Right atrium auricular region (tissue), 2 donors: Measurements from ENCODE around the gene TMPRSS4. TPM values are rescaled to one million over a fixed set of nuclear protein-coding genes. Genes with fewer than 3 reads are reported as not detected.

Source experiments
- DNase-seq: peaks from one replicate; pipeline ENCODE4 v3.0.0-alpha.2; 2019; ENCODE audit warnings: low spot score
- H3K27ac ChIP-seq, 2 donors: fragments of 200-600 bp; sonication (generic); 1 replicate in 1 of 2; 2 replicates in 1 of 2; pipeline ENCODE4 v1.5.1; 2016 to 2019
- H3K27me3 ChIP-seq, 2 donors: fragments of 200-600 bp; sonication (generic); one replicate each; pipeline versions ENCODE4 v1.5.1 to v1.6.0; 2017 to 2019
- H3K36me3 ChIP-seq: fragments of 200-600 bp; sonication (generic); one replicate; pipeline ENCODE4 v1.5.1; 2016
- H3K4me1 ChIP-seq, 2 donors: fragments of 200-600 bp; sonication (generic); one replicate each; pipeline versions ENCODE4 v1.5.1 to v1.6.0; 2017 to 2019
- H3K4me3 ChIP-seq, 2 donors: fragments of 200-600 bp; sonication (generic); 1 replicate in 1 of 2; 2 replicates in 1 of 2; pipeline ENCODE4 v1.5.1; 2017 to 2019; ENCODE audit warnings: mild to moderate bottlenecking in 1 of 2, moderate library complexity in 1 of 2
- H3K9me3 ChIP-seq, 2 donors: fragments of 200-600 bp; sonication (generic); one replicate each; pipeline ENCODE4 v1.5.1; 2019
- total RNA-seq, 2 donors: library from RNA; depleted of rRNA; stranded (reverse); fragments of >200 nt; gene quantifications; one replicate each; pipeline ENCODE4 v1.1.0, GENCODE V29; 2016
- TF ChIP-seq, protein P1 (sequence below), 2 donors: fragments of 200-600 bp; sonication (generic); IDR thresholded peaks; one replicate each; pipeline ENCODE4 v1.5.1; 2019; ENCODE audit warnings: antibody characterized with exemption in 2 of 2

The TMPRSS4 gene
- total RNA-seq, 2 donors from 2014 or later, result not detected

DNA sequence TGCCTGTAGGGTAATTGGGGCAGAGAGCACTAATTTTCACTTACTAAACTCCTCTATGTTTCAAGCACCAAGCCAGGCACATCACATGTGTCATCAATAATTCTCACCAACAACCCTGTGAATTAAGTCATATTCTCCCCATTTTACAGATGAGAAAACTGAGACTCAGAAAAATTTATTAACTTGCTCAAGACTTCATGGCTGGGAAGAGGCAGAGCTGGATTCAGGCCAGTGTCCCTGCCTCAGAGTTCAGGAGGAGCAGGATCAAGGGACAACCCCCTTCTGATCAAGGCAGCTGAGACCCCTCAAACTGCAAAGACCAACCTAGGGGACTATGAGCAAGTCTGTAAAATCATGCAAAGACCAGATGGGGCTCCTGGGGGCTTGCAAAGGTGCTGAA, 7.8 kb downstream of the TMPRSS4 start:
- Histone ChIP-seq H3K36me3 (no peaks in the 10 kb centered on the region), H3K9me3 (peaks cover 0 to 10% of the 10 kb centered on the region in 2 donors), H3K4me1 (peaks cover 0 to 13% of the 10 kb centered on the region in 2 donors), H3K27me3 (no peaks in the 10 kb centered on the region), H3K4me3 (no peak overlapping the region), H3K27ac (peak overlapping the region in 1 of 2 donors; percentile 74)
- DNase-seq, result no peak
- TF ChIP-seq, protein P1, sequence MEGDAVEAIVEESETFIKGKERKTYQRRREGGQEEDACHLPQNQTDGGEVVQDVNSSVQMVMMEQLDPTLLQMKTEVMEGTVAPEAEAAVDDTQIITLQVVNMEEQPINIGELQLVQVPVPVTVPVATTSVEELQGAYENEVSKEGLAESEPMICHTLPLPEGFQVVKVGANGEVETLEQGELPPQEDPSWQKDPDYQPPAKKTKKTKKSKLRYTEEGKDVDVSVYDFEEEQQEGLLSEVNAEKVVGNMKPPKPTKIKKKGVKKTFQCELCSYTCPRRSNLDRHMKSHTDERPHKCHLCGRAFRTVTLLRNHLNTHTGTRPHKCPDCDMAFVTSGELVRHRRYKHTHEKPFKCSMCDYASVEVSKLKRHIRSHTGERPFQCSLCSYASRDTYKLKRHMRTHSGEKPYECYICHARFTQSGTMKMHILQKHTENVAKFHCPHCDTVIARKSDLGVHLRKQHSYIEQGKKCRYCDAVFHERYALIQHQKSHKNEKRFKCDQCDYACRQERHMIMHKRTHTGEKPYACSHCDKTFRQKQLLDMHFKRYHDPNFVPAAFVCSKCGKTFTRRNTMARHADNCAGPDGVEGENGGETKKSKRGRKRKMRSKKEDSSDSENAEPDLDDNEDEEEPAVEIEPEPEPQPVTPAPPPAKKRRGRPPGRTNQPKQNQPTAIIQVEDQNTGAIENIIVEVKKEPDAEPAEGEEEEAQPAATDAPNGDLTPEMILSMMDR (IDR thresholded peaks at IDR 0.05), result no peak

DNA sequence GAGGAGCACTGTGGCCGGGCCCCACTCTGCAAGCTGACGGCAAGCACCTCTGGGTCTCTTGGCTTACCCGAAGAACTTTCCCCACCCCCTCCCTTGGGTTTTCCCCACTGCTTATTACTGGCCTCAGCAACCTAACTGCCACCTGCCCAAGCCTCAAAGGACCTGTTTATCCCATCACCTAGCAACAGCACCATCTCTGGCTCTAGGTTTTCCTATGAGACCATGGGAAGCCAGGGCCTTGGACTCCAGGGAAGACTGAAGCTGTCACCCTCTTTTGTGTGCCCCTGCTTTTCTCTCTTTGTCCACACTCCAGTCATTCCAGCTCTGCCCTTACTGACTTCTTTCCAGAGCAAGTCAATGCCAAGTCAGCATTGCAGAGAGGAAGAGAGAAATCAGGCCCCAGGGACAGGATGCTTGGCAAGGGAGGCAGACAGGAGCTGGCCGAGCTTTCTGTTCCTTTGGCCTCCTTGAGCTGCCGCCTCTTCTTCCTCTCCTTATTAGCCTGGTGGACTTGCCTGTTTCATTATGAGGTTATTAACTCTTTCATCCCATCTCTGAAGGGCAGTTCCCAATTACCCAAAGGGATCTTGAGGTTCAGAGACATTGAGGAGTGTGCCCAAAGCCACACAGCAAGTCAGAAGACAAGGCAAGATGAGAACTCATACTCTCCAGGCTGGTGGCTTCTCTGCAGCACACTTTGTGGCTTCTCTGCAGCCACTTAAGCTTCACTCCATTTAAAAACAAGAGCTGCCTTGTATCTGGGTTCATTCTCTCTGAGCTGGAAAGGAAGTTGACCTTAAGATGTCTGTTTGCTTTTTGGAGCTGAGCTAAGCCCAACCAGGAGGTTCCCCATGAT, 10.3 kb downstream of the TMPRSS4 start, which contains the start of gene SMIM35:
SMIM35 (minus strand) TSS at position 51 of the 856 bp plus-strand sequence. CDS start 206 bp downstream, outside the sequence.
- no peak for DNase-seq
- Histone ChIP-seq H3K9me3 (peaks cover 0 to 10% of the 10 kb centered on the region in 2 donors), H3K27ac (no peak within 1 kb of the TSS)

DNA sequence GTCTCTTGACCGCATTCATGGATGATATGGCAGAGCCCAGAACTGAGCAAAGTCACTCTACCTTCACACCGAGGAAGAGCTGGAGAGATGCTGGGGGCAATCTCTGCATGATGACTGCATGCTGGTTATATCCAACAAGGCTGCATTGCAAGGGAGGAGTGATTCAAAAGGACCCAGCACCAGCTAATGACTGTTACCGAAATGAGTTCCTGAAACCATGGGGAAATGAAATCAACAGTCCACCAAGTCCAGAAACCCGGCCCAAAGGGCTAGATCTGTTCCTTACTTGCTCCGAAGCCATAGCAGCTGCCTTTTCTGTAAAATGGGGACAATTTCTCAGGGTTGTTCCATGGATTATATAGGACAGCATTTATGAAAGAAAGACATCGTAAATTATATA, 11.1 kb downstream of the TMPRSS4 start:
- no peak for DNase-seq
- TF ChIP-seq, protein P1 (IDR thresholded peaks at IDR 0.05), result no peak
- Histone ChIP-seq H3K9me3 (peaks cover 0 to 10% of the 10 kb centered on the region in 2 donors), H3K27ac (no peak overlapping the region), H3K4me3 (no peak overlapping the region), H3K4me1 (peaks cover 0 to 10% of the 10 kb centered on the region in 2 donors), H3K36me3 (no peaks in the 10 kb centered on the region), H3K27me3 (no peaks in the 10 kb centered on the region)

More for the DNA sequence above, 10.3 kb downstream of the TMPRSS4 start, which contains the start of gene SMIM35:
- H3K4me3 ChIP-seq, result no peak within 1 kb of the TSS
- H3K4me1 ChIP-seq, result peaks cover 0 to 13% of the 10 kb centered on the region in 2 donors
- H3K27me3 ChIP-seq, result no peaks in the 10 kb centered on the region
- no peaks in the 10 kb centered on the region for H3K36me3 ChIP-seq
- TF ChIP-seq, protein P1 (IDR thresholded peaks at IDR 0.05), result no peak

DNA sequence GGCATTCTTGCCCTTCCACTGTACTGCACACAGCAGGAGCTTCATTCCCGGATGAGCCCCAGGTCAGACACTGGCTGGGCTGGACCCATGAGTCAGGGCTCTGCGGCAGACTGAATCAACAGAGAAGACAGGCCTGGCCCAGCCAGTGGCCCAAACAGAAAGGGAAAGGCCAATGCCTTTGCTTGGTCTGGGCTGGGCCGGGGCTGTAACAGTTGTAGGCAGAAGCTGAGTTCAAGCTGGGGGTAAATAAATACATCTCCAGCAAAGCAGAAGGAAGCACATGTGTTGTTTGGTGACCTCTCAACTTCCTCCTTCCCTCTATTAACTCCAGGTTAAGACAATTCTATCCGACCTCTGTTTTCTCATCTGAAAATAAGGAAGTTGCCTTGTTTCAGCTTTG, 11.7 kb downstream of the TMPRSS4 start:
- H3K27me3 ChIP-seq, result no peaks in the 10 kb centered on the region
- H3K9me3 ChIP-seq, result peaks cover 0 to 10% of the 10 kb centered on the region in 2 donors
- TF ChIP-seq, protein P1 (IDR thresholded peaks at IDR 0.05), result no peak
- no peak for DNase-seq
- H3K4me1 ChIP-seq, result peaks cover 0 to 7% of the 10 kb centered on the region in 2 donors
- H3K27ac ChIP-seq, result no peak overlapping the region
- H3K4me3 ChIP-seq, result no peak overlapping the region
- H3K36me3 ChIP-seq, result no peaks in the 10 kb centered on the region

DNA sequence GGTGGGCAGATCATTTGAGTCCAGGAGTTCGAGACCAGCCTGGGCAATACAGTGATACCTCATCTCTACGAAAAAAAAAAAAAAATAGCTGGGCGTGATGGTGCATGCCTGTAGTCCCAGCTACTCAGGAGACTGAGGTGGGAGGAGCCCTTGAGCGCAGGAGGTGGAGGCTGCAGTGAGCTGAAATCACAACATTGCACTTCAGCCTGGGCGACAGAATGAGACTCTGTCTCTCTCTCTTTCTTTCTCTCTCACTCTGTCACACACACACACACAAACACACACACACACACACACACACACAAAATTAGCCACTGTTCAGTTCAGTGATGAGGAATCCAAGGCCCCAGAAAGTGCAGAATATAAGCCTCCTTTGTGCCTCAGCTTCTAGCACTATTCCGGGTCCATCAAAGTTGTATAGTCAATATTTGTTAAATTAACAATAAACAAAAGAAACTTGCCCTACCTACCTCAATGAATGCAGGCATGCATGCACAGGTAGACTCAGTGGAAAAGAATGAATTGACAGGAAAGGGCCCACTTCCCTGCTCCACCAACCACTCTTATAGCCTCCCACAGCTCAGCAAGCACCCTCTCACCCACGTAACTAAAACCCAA, 13.8 kb downstream of the TMPRSS4 start:
- DNase-seq, result no peak
- no peaks in the 10 kb centered on the region for H3K36me3 ChIP-seq
- TF ChIP-seq, protein P1 (IDR thresholded peaks at IDR 0.05), result no peak
- peaks cover 0 to 10% of the 10 kb centered on the region in 2 donors for H3K9me3 ChIP-seq
- H3K27ac ChIP-seq, result no peak overlapping the region
- no peaks in the 10 kb centered on the region for H3K27me3 ChIP-seq
- H3K4me3 ChIP-seq, result no peak overlapping the region
- H3K4me1 ChIP-seq, result no peaks in the 10 kb centered on the region
